PC-3 (cell line): ENCODE measurements around the gene CDK4. TPM values are rescaled to one million over a fixed set of nuclear protein-coding genes. Genes with fewer than 3 reads are reported as not detected.

Experiments used
- ATAC-seq: fragments of 200-7000 bp; cut with Tn5 transposase; 2 replicates; pipeline ENCODE4 v1.9.1; 2020; ENCODE audit warnings: mild to moderate bottlenecking, moderate library complexity
- BruUV-seq: library from RNA; stranded (reverse); fragments of 400-500 nt; replicated peaks from 2 replicates; lab custom pipeline; 2021; lab: Mats Ljungman, UMichigan
- CTCF ChIA-PET: fragments of 300-600 bp; sonication (Branson Sonifier 250); formaldehyde crosslinking; loops from one replicate; lab custom pipeline; 2022; ENCODE audit warnings: antibody characterized with exemption; lab: Charles Lee
- POLR2A ChIA-PET: fragments of 300-600 bp; sonication (Branson Sonifier 250); formaldehyde crosslinking; loops from one replicate; lab custom pipeline; 2022; ENCODE audit warnings: antibody characterized with exemption; ENCODE audit not compliant: unreplicated experiment; lab: Charles Lee
- DNase-seq: peaks from one replicate; pipeline ENCODE4 v3.0.0-alpha.2; 2015
- H2AFZ ChIP-seq: fragments of 300-600 bp; sonication (generic); 2 replicates; pipeline ENCODE4 v1.6.0; 2016; ENCODE audit warnings: antibody characterized with exemption, low read length
- H3F3A ChIP-seq: fragments of 300-600 bp; sonication (generic); one replicate; pipeline ENCODE4 v1.6.0; 2017; ENCODE audit warnings: antibody characterized with exemption, low read length, control low read depth, mild to moderate bottlenecking; ENCODE audit not compliant: unreplicated experiment
- H3K27ac ChIP-seq: fragments of 300-600 bp; sonication (generic); 2 replicates; pipeline ENCODE4 v1.5.1; 2016; ENCODE audit warnings: mild to moderate bottlenecking, low read length
- H3K27me3 ChIP-seq: fragments of 300-600 bp; sonication (generic); 2 replicates; pipeline ENCODE4 v1.6.1; 2016; ENCODE audit warnings: low read length, mixed read lengths
- H3K36me3 ChIP-seq: fragments of 300-600 bp; sonication (generic); 2 replicates; pipeline ENCODE4 v1.6.1; 2016; ENCODE audit warnings: low read depth, mixed run types, low read length, mixed read lengths
- H3K4me1 ChIP-seq: fragments of 300-600 bp; sonication (generic); 2 replicates; pipeline ENCODE4 v1.5.1; 2016; ENCODE audit warnings: low read length; ENCODE audit not compliant: insufficient read depth
- H3K4me2 ChIP-seq: fragments of 300-600 bp; sonication (generic); 2 replicates; pipeline ENCODE4 v1.6.0; 2016; ENCODE audit warnings: low read length
- H3K4me3 ChIP-seq: fragments of 300-600 bp; sonication (generic); 2 replicates; pipeline ENCODE4 v1.5.1; 2016; ENCODE audit warnings: mild to moderate bottlenecking, low read length, mixed read lengths
- H3K79me2 ChIP-seq: fragments of 300-600 bp; sonication (generic); 2 replicates; pipeline ENCODE4 v1.6.1; 2017; ENCODE audit warnings: low read length, mixed read lengths
- H3K9ac ChIP-seq: fragments of 300-600 bp; sonication (generic); 2 replicates; pipeline ENCODE4 v1.6.0; 2016; ENCODE audit warnings: mild to moderate bottlenecking, low read length
- H3K9me2 ChIP-seq: fragments of 300-600 bp; sonication (generic); replicated peaks from 2 replicates; pipeline ENCODE4 v1.6.1; 2016; ENCODE audit warnings: mixed run types, low read length, mixed read lengths
- H3K9me3 ChIP-seq: fragments of 300-600 bp; sonication (generic); 2 replicates; pipeline ENCODE4 v1.6.1; 2016; ENCODE audit warnings: low read length, mixed read lengths
- H4K20me1 ChIP-seq: fragments of 300-600 bp; sonication (generic); 2 replicates; pipeline ENCODE4 v1.6.1; 2016; ENCODE audit warnings: low read length, mixed read lengths
- CTCF ChIP-seq: fragments of 300-600 bp; sonication (generic); conservative IDR thresholded peaks from 2 replicates; pipeline ENCODE4 v1.5.1; 2017; ENCODE audit warnings: antibody characterized with exemption, low read depth, mild to moderate bottlenecking, low read length
- EZH2 ChIP-seq: fragments of 300-600 bp; sonication (generic); IDR thresholded peaks from one replicate; pipeline ENCODE4 v1.6.1; 2017; ENCODE audit warnings: antibody characterized with exemption, mild to moderate bottlenecking, low read length; ENCODE audit not compliant: unreplicated experiment
- EZH2phosphoT487 ChIP-seq: fragments of 300-600 bp; sonication (generic); IDR thresholded peaks from 2 replicates; pipeline ENCODE4 v1.6.1; 2018; ENCODE audit warnings: mild to moderate bottlenecking, antibody characterized with exemption, low read length, borderline replicate concordance
- intact Hi-C: fragments of 100-400 bp; cut with micrococcal nuclease; formaldehyde crosslinking; loops from 2 replicates; pipeline ENCODE4 v1.9.0; 2023
- total RNA-seq: library from RNA; depleted of rRNA; stranded (reverse); fragments of >200 nt; gene quantifications from 2 replicates; pipeline ENCODE4 v1.2.3, GENCODE V29; 2014

Gene CDK4
- total RNA-seq, 1 experiment from 2014 or later: 212 TPM

GRCh38 chr12:57736741-57737466, 15.2 kb downstream of the CDK4 start:
- no peaks in the 10 kb centered on the region for H4K20me1 ChIP-seq
- peaks cover 17% of the 10 kb centered on the region for H3K4me1 ChIP-seq
- ChIA-PET CTCF (interaction anchor here (0.6 to 2.0 kb wide), 2 partner anchors 11 to 214 kb away, joined by 9 to 12 read pairs; no protein-coding TSS in a partner anchor), POLR2A (no interaction called here)
- ATAC-seq: peak; percentile 18
- no peaks in the 10 kb centered on the region for H3K36me3 ChIP-seq
- no peak overlapping the region for H3K9ac ChIP-seq
- H3F3A ChIP-seq: no peaks in the 10 kb centered on the region
- peak overlapping the region; percentile 87 for H3K4me2 ChIP-seq
- BruUV-seq: no TSS peak
- peaks cover 50% of the 10 kb centered on the region for H3K27me3 ChIP-seq
- H3K79me2 ChIP-seq: no peaks in the 10 kb centered on the region
- intact Hi-C loops: no loop called here
- TF ChIP-seq EZH2phosphoT487 (peak; percentile 18; the same call in 1 of the 2 replicates), EZH2 (no peak)
- H3K9me2 ChIP-seq: no peaks in the 10 kb centered on the region
- H3K27ac ChIP-seq: no peak overlapping the region
- H3K9me3 ChIP-seq: no peaks in the 10 kb centered on the region
- DNase-seq: no peak
- peak overlapping the region; percentile 64 for H3K4me3 ChIP-seq
- H2AFZ ChIP-seq: peak overlapping the region; percentile 73; the same call in 1 of the 2 replicates

- peak overlapping the region; percentile 87 for H3K4me2 ChIP-seq
- no peaks in the 10 kb centered on the region for H3K9me2 ChIP-seq
- TF ChIP-seq EZH2phosphoT487: no peak
- TF ChIP-seq CTCF: peak; percentile 44
- TF ChIP-seq EZH2: no peak
- POLR2A ChIA-PET: no interaction called here
- ATAC-seq: peak; percentile 65
- intact Hi-C loops: no loop called here
- no peaks in the 10 kb centered on the region for H3K79me2 ChIP-seq
- H3K36me3 ChIP-seq: no peaks in the 10 kb centered on the region
- peaks cover 50% of the 10 kb centered on the region for H3K27me3 ChIP-seq
- H4K20me1 ChIP-seq: no peaks in the 10 kb centered on the region
- BruUV-seq: no TSS peak
- CTCF ChIA-PET: interaction anchor here (2.0 kb wide), 1 partner anchor 10 kb away, joined by 9 read pairs; no protein-coding TSS in a partner anchor
- H3K27ac ChIP-seq: no peak overlapping the region
- no peaks in the 10 kb centered on the region for H3K9me3 ChIP-seq
- H2AFZ ChIP-seq: peak overlapping the region; percentile 73
- peaks cover 17% of the 10 kb centered on the region for H3K4me1 ChIP-seq
- no peak overlapping the region for H3K9ac ChIP-seq
- no peaks in the 10 kb centered on the region for H3F3A ChIP-seq
- peak overlapping the region; percentile 64 for H3K4me3 ChIP-seq
- DNase-seq: peak; percentile 45
Measured at GRCh38 chr12:57735952-57736740, 16.0 kb downstream of the CDK4 start.

- no peak; the same call in 1 of the 2 replicates for ATAC-seq
- H3K4me1 ChIP-seq: peaks cover 17% of the 10 kb centered on the region
- H3K9ac ChIP-seq: no peak overlapping the region
- no peaks in the 10 kb centered on the region for H3K36me3 ChIP-seq
- H3K9me3 ChIP-seq: no peaks in the 10 kb centered on the region
- no peak for DNase-seq
- no peak overlapping the region for H2AFZ ChIP-seq
- H4K20me1 ChIP-seq: no peaks in the 10 kb centered on the region
- no peaks in the 10 kb centered on the region for H3K79me2 ChIP-seq
- no peaks in the 10 kb centered on the region for H3K9me2 ChIP-seq
- H3K4me3 ChIP-seq: peak overlapping the region; percentile 64; the same call in 1 of the 2 replicates
- H3F3A ChIP-seq: no peaks in the 10 kb centered on the region
- TF ChIP-seq EZH2 (no peak), CTCF (no peak), EZH2phosphoT487 (no peak)
- BruUV-seq: no TSS peak
- H3K27ac ChIP-seq: no peak overlapping the region
- ChIA-PET POLR2A (no interaction called here), CTCF (interaction anchor here (2.0 kb wide), 1 partner anchor 9 kb away, joined by 9 read pairs; no protein-coding TSS in a partner anchor)
- H3K27me3 ChIP-seq: peaks cover 50% of the 10 kb centered on the region
- intact Hi-C loops: no loop called here
- peak overlapping the region; percentile 87 for H3K4me2 ChIP-seq
Measured at GRCh38 chr12:57735198-57735855, 16.8 kb downstream of the CDK4 start.
